ENCODE results near the gene ERI3.
A peak's percentile ranks its signal among the peaks of the same experiment; 100 is the strongest.

ERI3 gene

GRCh38 chr1:44310006-44310405 is 45.1 kb downstream of the ERI3 start:
- Histone ChIP-seq H3K27me3 (ENCODE audit: insufficient read depth, poor library complexity, severe bottlenecking) (no peaks in the 10 kb centered on the region), H3K4me3 (replicated peaks; ENCODE audit: insufficient read depth, low read length) (no peak overlapping the region), H3K27ac (replicated peaks) (no peak overlapping the region)
- TF ChIP-seq CTCF (IDR thresholded peaks at IDR 0.05; ENCODE audit: insufficient read depth, low read length) = no peak
- TF ChIP-seq SPI1 (IDR thresholded peaks at IDR 0.05; ENCODE audit: borderline replicate concordance, low read depth) = peak; percentile 83
- TF ChIP-seq REST (IDR thresholded peaks at IDR 0.05; ENCODE audit: insufficient replicate concordance, low read depth) = no peak
- no peak for DNase-seq (ENCODE audit: low read depth in 1 of 2, low spot score in 1 of 2)

GRCh38 chr1:44305962-44306422 is 49.1 kb downstream of the ERI3 start:
- DNase-seq (ENCODE audit: low read depth in 1 of 2, low spot score in 1 of 2) = no peak
- Histone ChIP-seq H3K27me3 (ENCODE audit: insufficient read depth, poor library complexity, severe bottlenecking) (no peaks in the 10 kb centered on the region), H3K27ac (replicated peaks) (no peak overlapping the region), H3K4me3 (replicated peaks; ENCODE audit: insufficient read depth, low read length) (no peak overlapping the region)
- TF ChIP-seq REST (IDR thresholded peaks at IDR 0.05; ENCODE audit: insufficient replicate concordance, low read depth) (no peak), CTCF (IDR thresholded peaks at IDR 0.05; ENCODE audit: insufficient read depth, low read length) (no peak), SPI1 (IDR thresholded peaks at IDR 0.05; ENCODE audit: borderline replicate concordance, low read depth) (no peak), GABPA (IDR thresholded peaks at IDR 0.05; ENCODE audit: low read depth) (no peak), POLR2AphosphoS5 (IDR thresholded peaks at IDR 0.05; ENCODE audit: low read depth) (no peak)

- Histone ChIP-seq H3K27ac (replicated peaks) (no peak overlapping the region), H3K4me3 (replicated peaks; ENCODE audit: insufficient read depth, low read length) (no peak overlapping the region), H3K27me3 (ENCODE audit: insufficient read depth, poor library complexity, severe bottlenecking) (no peaks in the 10 kb centered on the region)
- DNase-seq (ENCODE audit: low read depth in 1 of 2, low spot score in 1 of 2) = no peak
- TF ChIP-seq GABPA (IDR thresholded peaks at IDR 0.05; ENCODE audit: low read depth) = no peak
- no peak for TF ChIP-seq CTCF (IDR thresholded peaks at IDR 0.05; ENCODE audit: insufficient read depth, low read length)
- TF ChIP-seq SPI1 (IDR thresholded peaks at IDR 0.05; ENCODE audit: borderline replicate concordance, low read depth) = no peak
- TF ChIP-seq REST (IDR thresholded peaks at IDR 0.05; ENCODE audit: insufficient replicate concordance, low read depth) = no peak
These were observed 51.5 kb downstream of the ERI3 start for GRCh38 chr1:44303532-44303931.
